GM23248 (cell line): ENCODE data around the gene LGALS3. TPM values are rescaled to one million over a fixed set of nuclear protein-coding genes. Genes with fewer than 3 reads are reported as not detected.

Experiments
- DNase-seq: peaks from one replicate; pipeline ENCODE4 v3.0.0-alpha.2; 2015
- H2AFZ ChIP-seq: fragments of 200-600 bp; sonication (generic); 2 replicates; pipeline ENCODE4 v1.6.1; 2016; ENCODE audit warnings: antibody characterized with exemption
- H3F3A ChIP-seq: fragments of 200-600 bp; sonication (generic); 2 replicates; pipeline ENCODE4 v1.6.1; 2016; ENCODE audit warnings: mild to moderate bottlenecking, antibody characterized with exemption, mixed run types; ENCODE audit not compliant: insufficient read depth
- H3K27ac ChIP-seq: fragments of 200-600 bp; sonication (generic); 2 replicates; pipeline ENCODE4 v1.5.1; 2016; ENCODE audit warnings: mild to moderate bottlenecking
- H3K27me3 ChIP-seq: fragments of 200-600 bp; sonication (generic); replicated peaks from 2 replicates; pipeline ENCODE4 v1.6.1; 2016; ENCODE audit warnings: mild to moderate bottlenecking; ENCODE audit not compliant: insufficient read depth
- H3K36me3 ChIP-seq: fragments of 200-600 bp; sonication (generic); 2 replicates; pipeline ENCODE4 v1.6.1; 2016; ENCODE audit warnings: low read depth, mild to moderate bottlenecking
- H3K4me1 ChIP-seq: fragments of 200-600 bp; sonication (generic); 2 replicates; pipeline ENCODE4 v1.6.1; 2016; ENCODE audit warnings: mild to moderate bottlenecking; ENCODE audit not compliant: insufficient read depth
- H3K4me2 ChIP-seq: fragments of 200-600 bp; sonication (generic); one replicate; pipeline ENCODE4 v1.6.1; 2016; ENCODE audit warnings: mild to moderate bottlenecking; ENCODE audit not compliant: unreplicated experiment
- H3K4me3 ChIP-seq: fragments of 200-600 bp; sonication (generic); 2 replicates; pipeline ENCODE4 v1.5.1; 2016; ENCODE audit warnings: mild to moderate bottlenecking
- H3K79me2 ChIP-seq: fragments of 200-600 bp; sonication (generic); 2 replicates; pipeline ENCODE4 v1.6.1; 2016; ENCODE audit warnings: mild to moderate bottlenecking; ENCODE audit not compliant: insufficient read depth
- H3K9ac ChIP-seq: fragments of 200-600 bp; sonication (generic); 2 replicates; pipeline ENCODE4 v1.6.1; 2016; ENCODE audit warnings: mild to moderate bottlenecking
- H3K9me2 ChIP-seq: fragments of 200-600 bp; sonication (generic); 2 replicates; pipeline ENCODE4 v1.6.1; 2016; ENCODE audit warnings: mixed run types, mild to moderate bottlenecking, moderate library complexity; ENCODE audit not compliant: insufficient read depth
- H3K9me3 ChIP-seq: fragments of 200-600 bp; sonication (generic); one replicate; pipeline ENCODE4 v1.6.1; 2017; ENCODE audit warnings: low read depth
- H4K20me1 ChIP-seq: fragments of 200-600 bp; sonication (generic); 2 replicates; pipeline ENCODE4 v1.6.0; 2016; ENCODE audit not compliant: insufficient read depth
- EZH2 ChIP-seq: fragments of 200-600 bp; sonication (generic); IDR thresholded peaks from 2 replicates; pipeline ENCODE4 v1.6.1; 2018; ENCODE audit warnings: antibody characterized with exemption, mild to moderate bottlenecking; ENCODE audit not compliant: insufficient read depth, poor library complexity, severe bottlenecking
- EZH2phosphoT487 ChIP-seq: fragments of 200-600 bp; sonication (generic); IDR thresholded peaks from 2 replicates; pipeline ENCODE4 v1.6.1; 2018; ENCODE audit warnings: antibody characterized with exemption, moderate library complexity, mild to moderate bottlenecking, low read depth; ENCODE audit not compliant: insufficient read depth
- WGBS, 2 experiments: methylation state at CpG; one replicate each; pipeline ENCODE4 v1.1.6; 2015 to 2017; ENCODE audit warnings: low lambda C conversion rate in 2 of 2, low coverage in 1 of 2; ENCODE audit errors: missing lambda C conversion rate in 2 of 2; 5-methylcytosine and 5-hydroxymethylcytosine counted together
- in situ Hi-C: fragments of 300-500 bp; cut with MboI; formaldehyde crosslinking; loops from 2 replicates; pipeline ENCODE4 v1.15.0; 2020
- polyA plus RNA-seq: library from polyadenylated mRNA; unstranded; fragments of >200 nt; fragmentation: Nextera tagmentation; extraction: Ambion mirVana; gene quantifications from 2 replicates; pipeline ENCODE4 v1.2.1, GENCODE V29; 2016
- total RNA-seq: library from RNA; depleted of rRNA; stranded (reverse); fragments of >200 nt; shearing (Covaris generic); gene quantifications from 2 replicates; pipeline ENCODE4 v1.2.3, GENCODE V29; 2014

Gene LGALS3
- total and polyA plus RNA-seq, 2 experiments from 2014 or later = 363 to 541 TPM

DNA sequence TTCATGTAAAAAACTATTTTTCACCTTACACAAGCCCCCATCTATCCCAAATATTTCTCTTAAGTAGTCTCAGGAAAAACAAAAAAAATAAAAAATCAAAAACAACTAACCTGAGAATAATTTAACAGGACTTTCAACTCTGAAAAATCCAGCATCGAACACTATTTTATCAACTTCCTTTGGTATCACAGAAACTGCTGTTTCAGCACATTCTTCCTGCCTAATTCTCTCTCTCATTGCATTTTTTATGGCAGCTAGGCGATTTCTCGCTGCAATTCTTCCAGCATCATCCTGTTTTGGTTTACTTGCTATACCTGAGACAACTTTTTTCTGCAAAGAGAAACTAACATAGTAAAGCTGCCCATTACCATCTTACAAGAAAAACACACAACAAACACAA is 29.4 kb downstream of the LGALS3 start:
- Histone ChIP-seq H3F3A (no peaks in the 10 kb centered on the region), H3K4me2 (no peak overlapping the region), H2AFZ (no peak overlapping the region), H3K79me2 (no peaks in the 10 kb centered on the region), H3K9ac (no peak overlapping the region), H3K9me3 (no peaks in the 10 kb centered on the region), H3K4me3 (no peak overlapping the region), H3K9me2 (no peaks in the 10 kb centered on the region), H3K27ac (no peak overlapping the region), H3K36me3 (0 out of 2 replicates have a peak, but pooled peaks cover 5% of the 10 kb centered on the region), H3K4me1 (no peaks in the 10 kb centered on the region), H3K27me3 (no peaks in the 10 kb centered on the region), H4K20me1 (no peaks in the 10 kb centered on the region)
- in situ Hi-C loops = no loop called here
- 77 to 82% methylated on average over 3 of the region's 3 CpGs for WGBS, 2 experiments
- TF ChIP-seq EZH2 = no peak
- no peak for DNase-seq

DNA sequence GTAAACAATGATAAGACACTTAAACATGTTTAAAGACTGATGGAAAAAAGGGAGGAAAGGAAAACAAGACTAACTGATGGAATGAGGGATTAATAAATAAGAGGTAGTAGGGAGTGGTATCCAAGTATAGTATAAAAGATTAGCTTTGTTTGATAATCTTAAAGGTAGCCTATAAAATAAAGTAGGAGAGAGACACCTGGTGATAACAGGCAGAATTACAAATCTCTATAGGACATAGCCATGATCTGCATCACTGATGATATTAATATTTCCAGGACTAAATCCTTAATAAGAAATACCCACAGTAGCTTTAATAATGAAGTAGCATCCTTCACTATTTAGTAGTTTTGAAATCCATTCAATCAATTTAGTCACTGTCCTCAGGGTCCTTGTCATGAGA is 31.9 kb downstream of the LGALS3 start:
- H3K36me3 ChIP-seq = 0 out of 2 replicates have a peak, but pooled peaks cover 5% of the 10 kb centered on the region
- H3K4me1 ChIP-seq = no peaks in the 10 kb centered on the region
- no peak overlapping the region for H3K4me3 ChIP-seq
- peak; percentile 61 for DNase-seq
- no peak overlapping the region for H3K27ac ChIP-seq
- H3K27me3 ChIP-seq = no peaks in the 10 kb centered on the region
- H3K4me2 ChIP-seq = no peak overlapping the region
- no peaks in the 10 kb centered on the region for H4K20me1 ChIP-seq
- in situ Hi-C loops = no loop called here
- H3K9me2 ChIP-seq = no peaks in the 10 kb centered on the region
- no peak for TF ChIP-seq EZH2
- TF ChIP-seq EZH2phosphoT487 = no peak
- H2AFZ ChIP-seq = no peak overlapping the region
- H3K9me3 ChIP-seq = no peaks in the 10 kb centered on the region
- H3K79me2 ChIP-seq = no peaks in the 10 kb centered on the region
- no peaks in the 10 kb centered on the region for H3F3A ChIP-seq
- H3K9ac ChIP-seq = no peak overlapping the region

DNA sequence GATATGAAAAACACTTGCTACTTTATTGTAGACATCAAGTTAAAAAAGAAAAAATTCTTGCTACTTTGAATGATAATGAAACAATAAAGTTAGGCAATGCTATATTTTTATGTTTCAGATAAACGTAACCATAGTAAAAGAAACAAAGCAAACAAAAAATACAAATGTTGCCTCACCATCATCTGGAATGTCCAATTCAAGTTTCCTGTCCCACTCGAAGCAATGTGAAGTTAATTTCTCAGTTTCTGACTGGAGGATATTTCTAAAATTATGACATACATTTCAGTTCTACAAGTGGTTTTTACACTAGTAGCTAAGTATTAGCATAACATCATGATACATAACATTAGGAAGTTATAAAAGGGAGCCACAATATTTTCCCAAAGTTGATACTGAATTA is 41.5 kb downstream of the LGALS3 start:
- Histone ChIP-seq H3K4me2 (no peak overlapping the region), H3K4me1 (no peaks in the 10 kb centered on the region), H3K27me3 (no peaks in the 10 kb centered on the region), H3K79me2 (no peaks in the 10 kb centered on the region), H3K36me3 (no peaks in the 10 kb centered on the region), H3F3A (no peaks in the 10 kb centered on the region), H3K9me2 (no peaks in the 10 kb centered on the region), H4K20me1 (no peaks in the 10 kb centered on the region), H3K27ac (no peak overlapping the region), H3K9me3 (no peaks in the 10 kb centered on the region), H3K9ac (no peak overlapping the region), H3K4me3 (no peak overlapping the region), H2AFZ (peak overlapping the region; percentile 45)
- TF ChIP-seq EZH2phosphoT487 (no peak), EZH2 (no peak)
- 41 to 48% methylated on average over 2 of the region's 2 CpGs for WGBS, 2 experiments
- DNase-seq = no peak
- in situ Hi-C loops = no loop called here

DNA sequence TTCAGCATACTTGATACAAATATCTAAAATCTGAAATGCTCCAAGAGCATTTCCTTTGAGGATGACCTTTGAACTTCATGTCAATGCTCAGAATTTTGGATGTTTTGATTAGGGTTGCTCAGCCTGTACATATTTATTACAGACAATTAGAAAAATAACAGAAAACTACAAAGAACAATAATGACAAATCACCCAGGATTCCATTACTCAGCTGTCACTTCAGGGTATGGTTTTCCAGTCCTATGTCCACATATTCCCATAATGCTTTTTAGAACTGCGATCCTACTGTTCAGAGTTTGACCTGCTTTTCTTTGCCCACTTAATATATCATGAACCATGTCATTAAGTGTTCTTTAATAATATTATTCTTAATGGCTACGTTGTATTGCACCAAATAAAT is 51.0 kb downstream of the LGALS3 start:
- Histone ChIP-seq H2AFZ (0 out of 2 replicates have a peak overlapping the region, but pooled peaks have one; percentile 22), H4K20me1 (no peaks in the 10 kb centered on the region), H3K27ac (no peak overlapping the region), H3K79me2 (peaks cover 5% of the 10 kb centered on the region; the same call in 1 of the 2 replicates), H3K36me3 (0 out of 2 replicates have a peak, but pooled peaks cover 4% of the 10 kb centered on the region), H3K9me3 (no peaks in the 10 kb centered on the region), H3F3A (no peaks in the 10 kb centered on the region), H3K27me3 (no peaks in the 10 kb centered on the region), H3K4me1 (no peaks in the 10 kb centered on the region), H3K4me2 (no peak overlapping the region), H3K9ac (no peak overlapping the region), H3K4me3 (no peak overlapping the region), H3K9me2 (no peaks in the 10 kb centered on the region)
- DNase-seq = no peak
- WGBS, 2 experiments = 96% methylated on average over 2 of the region's 2 CpGs
- in situ Hi-C loops = no loop called here
- TF ChIP-seq EZH2 = no peak
- TF ChIP-seq EZH2phosphoT487 = no peak

DNA sequence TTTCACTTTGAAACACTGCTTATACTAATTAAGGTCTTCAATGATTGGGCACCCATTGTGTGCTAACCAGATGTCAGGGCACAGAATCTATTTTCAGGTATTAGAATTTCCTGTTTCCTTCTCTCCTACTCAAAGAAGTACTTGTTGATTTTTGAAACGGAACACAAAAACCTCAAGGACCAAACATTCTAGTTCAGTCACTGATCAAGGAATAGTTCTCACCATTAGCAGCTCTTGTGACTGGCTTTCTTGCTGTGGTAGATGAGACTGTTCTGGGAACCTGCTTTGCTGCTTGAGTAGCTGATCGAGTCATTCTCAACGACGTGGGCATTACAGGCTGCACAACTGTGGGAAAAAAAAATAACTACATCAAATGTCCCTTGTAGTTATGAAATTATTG is 51.4 kb downstream of the LGALS3 start:
- no peak for DNase-seq
- no peaks in the 10 kb centered on the region for H3K9me3 ChIP-seq
- peaks cover 7% of the 10 kb centered on the region for H3K79me2 ChIP-seq
- H3K4me2 ChIP-seq = no peak overlapping the region
- 86 to 90% methylated on average over 4 of the region's 4 CpGs for WGBS, 2 experiments
- H3K27me3 ChIP-seq = no peaks in the 10 kb centered on the region
- no peak overlapping the region for H3K27ac ChIP-seq
- H2AFZ ChIP-seq = 0 out of 2 replicates have a peak overlapping the region, but pooled peaks have one; percentile 22
- no peaks in the 10 kb centered on the region for H3K4me1 ChIP-seq
- H3K9me2 ChIP-seq = no peaks in the 10 kb centered on the region
- H3F3A ChIP-seq = no peaks in the 10 kb centered on the region
- H3K36me3 ChIP-seq = 0 out of 2 replicates have a peak, but pooled peaks cover 4% of the 10 kb centered on the region
- no peak overlapping the region for H3K9ac ChIP-seq
- in situ Hi-C loops = no loop called here
- TF ChIP-seq EZH2 (no peak), EZH2phosphoT487 (no peak)
- no peak overlapping the region for H3K4me3 ChIP-seq
- no peaks in the 10 kb centered on the region for H4K20me1 ChIP-seq
